Right lobe of liver (tissue), 6 donors: ENCODE measurements around the gene SEC23IP. TPM values are rescaled to one million over a fixed set of nuclear protein-coding genes. Genes with fewer than 3 reads are reported as not detected.
"Not testable (repeated sequence)": the region's sequence is repeated elsewhere in the genome, so short reads cannot be mapped to it uniquely, and the experiment has no call there.

ENCODE experiments used
- ATAC-seq, 4 donors: fragments of 200-7000 bp; cut with Tn5 transposase; one replicate each; pipeline ENCODE4 v1.9.1; 2020; ENCODE audit warnings: mild to moderate bottlenecking in 4 of 4, moderate library complexity in 4 of 4
- DNase-seq, 3 donors: peaks; one replicate each; pipeline ENCODE4 v3.0.0-alpha.2; 2020
- H3K27ac ChIP-seq, 3 donors: fragments of 200-600 bp; one replicate each; pipeline ENCODE4 v1.8.0; 2022
- H3K27me3 ChIP-seq, 2 donors: fragments of 200-600 bp; one replicate each; pipeline ENCODE4 v1.8.0; 2022
- H3K36me3 ChIP-seq, 4 donors: fragments of 200-600 bp; sonication (generic) in 1 of 4; one replicate each; pipeline versions ENCODE4 v1.5.1 to v1.8.0; 2017 to 2022; ENCODE audit warnings: control low read depth in 1 of 4
- H3K4me1 ChIP-seq, 4 donors: fragments of 200-600 bp; sonication (generic) in 1 of 4; one replicate each; pipeline versions ENCODE4 v1.5.1 to v1.8.0; 2017 to 2022; ENCODE audit warnings: control low read depth in 1 of 4
- H3K4me3 ChIP-seq, 3 donors: fragments of 200-600 bp; one replicate each; pipeline ENCODE4 v1.8.0; 2022
- H3K9me3 ChIP-seq, 4 donors: fragments of 200-600 bp; sonication (generic) in 1 of 4; one replicate each; pipeline versions ENCODE4 v1.5.1 to v1.8.0; 2017 to 2022; ENCODE audit warnings: control low read depth in 1 of 4
- CTCF ChIP-seq, 4 donors: fragments of 200-600 bp in 3 of 4; fragments of 450-650 bp in 1 of 4; IDR thresholded peaks; one replicate each; pipeline versions ENCODE4 v1.5.1 to v1.8.0; 2016 to 2022; ENCODE audit warnings: antibody characterized with exemption in 4 of 4, mild to moderate bottlenecking in 2 of 4
- POLR2A ChIP-seq: fragments of 450-650 bp; IDR thresholded peaks from one replicate; pipeline ENCODE4 v1.6.1; 2017; ENCODE audit warnings: antibody characterized with exemption, mild to moderate bottlenecking
- WGBS: methylation state at CpG from one replicate; pipeline ENCODE4 v1.1.6; 2018; ENCODE audit warnings: low coverage, low lambda C conversion rate; ENCODE audit not compliant: insufficient coverage; ENCODE audit errors: missing lambda C conversion rate; 5-methylcytosine and 5-hydroxymethylcytosine counted together
- intact Hi-C, 2 donors: fragments of 100-400 bp; cut with DNase I; formaldehyde crosslinking; loops; one replicate each; pipeline versions ENCODE4 v1.11.2 to v1.14.1; 2022
- total RNA-seq, 6 experiments: library from RNA; depleted of rRNA in 2 of 6; stranded (reverse); fragments of >200 nt in 2 of 6; fragmentation: NEBNext Ultra II Directional in 3 of 6; extraction: Animal tissue kit (Norgen Biotek cat#: 25700) in 3 of 6; gene quantifications; one replicate each; pipeline versions ENCODE4 v1.1.0 to v1.2.4, GENCODE V29; 2016 to 2023
- donor health status: DM: no; HTN: yes; CAD: no.
- donor health status: DM: no; HTN: no; CAD: no.
- donor health status: DM: no; HTN: no; CAD: no.
- donor health status: DM: no; HTN: yes; CAD: no.
- donor health status: DM: no; HTN: yes; CAD: no.

The SEC23IP gene
- total RNA-seq, 6 experiments from 2014 or later = 22.2 to 34.9 (median 29.2) TPM

GRCh38 chr10:119865699-119866240 is 26.8 kb upstream of the SEC23IP start:
- Histone ChIP-seq H3K36me3 (no peaks in the 10 kb centered on the region), H3K9me3 (no peaks in the 10 kb centered on the region), H3K4me1 (peaks cover 0 to 9% (median 2%) of the 10 kb centered on the region in 4 donors), H3K4me3 (no peak overlapping the region), H3K27ac (no peak overlapping the region), H3K27me3 (no peaks in the 10 kb centered on the region)
- intact Hi-C loops = no loop called here
- TF ChIP-seq CTCF (IDR thresholded peaks at IDR 0.05) (no peak), POLR2A (no peak)
- no peak for ATAC-seq
- no peak for DNase-seq
- WGBS = 83% methylated on average over 3 of the region's 6 CpGs

- ATAC-seq (no peak), DNase-seq (no peak)
- H3K9me3 ChIP-seq = no peaks in the 10 kb centered on the region
- no peak overlapping the region for H3K27ac ChIP-seq
- 90% methylated on average over 7 of the region's 7 CpGs for WGBS
- peaks cover 0 to 20% (median 6%) of the 10 kb centered on the region in 4 donors for H3K4me1 ChIP-seq
- H3K27me3 ChIP-seq = no peaks in the 10 kb centered on the region
- H3K36me3 ChIP-seq = no peaks in the 10 kb centered on the region
- H3K4me3 ChIP-seq = no peak overlapping the region
- TF ChIP-seq POLR2A (no peak), CTCF (IDR thresholded peaks at IDR 0.05) (no peak)
- intact Hi-C loops = no loop called here
These were observed 25.2 kb upstream of the SEC23IP start for GRCh38 chr10:119867317-119867716.

- H3K4me3 ChIP-seq, H3K27me3 ChIP-seq, intact Hi-C loops, ATAC-seq, H3K9me3 ChIP-seq, H3K36me3 ChIP-seq, H3K27ac ChIP-seq, DNase-seq: not testable (repeated sequence)
- H3K4me1 ChIP-seq = peaks cover 0 to 20% (median 6%) of the 10 kb centered on the region in 4 donors
- 81% methylated on average over 3 of the region's 4 CpGs for WGBS
These were observed 23.1 kb upstream of the SEC23IP start for GRCh38 chr10:119869398-119869797.

GRCh38 chr10:119871881-119872609 is 20.5 kb upstream of the SEC23IP start:
- Histone ChIP-seq H3K36me3 (no peaks in the 10 kb centered on the region), H3K9me3 (no peaks in the 10 kb centered on the region), H3K27ac (peak overlapping the region; percentile 52 to 80 (median 65)), H3K4me1 (peaks cover 0 to 20% (median 6%) of the 10 kb centered on the region in 4 donors), H3K4me3 (peak overlapping the region; percentile 76 to 96 (median 79)), H3K27me3 (no peaks in the 10 kb centered on the region)
- ATAC-seq (peak; percentile 44 to 59 (median 52)), DNase-seq (peak; percentile 74 to 83 (median 80))
- TF ChIP-seq CTCF (IDR thresholded peaks at IDR 0.05) = no peak
- TF ChIP-seq POLR2A = no peak
- WGBS = 0% methylated on average over 11 of the region's 56 CpGs
- intact Hi-C loops = no loop called here

- peaks cover 0 to 20% (median 6%) of the 10 kb centered on the region in 4 donors for H3K4me1 ChIP-seq
- no peak for DNase-seq
- no peaks in the 10 kb centered on the region for H3K36me3 ChIP-seq
- ATAC-seq = peak in 1 of 4 donors; percentile 11
- WGBS = 0% methylated on average over 2 of the region's 42 CpGs
- TF ChIP-seq POLR2A = peak; percentile 86
- no peak for TF ChIP-seq CTCF (IDR thresholded peaks at IDR 0.05)
- intact Hi-C loops = no loop called here
- H3K27ac ChIP-seq = peak within 1 kb of the TSS; percentile 65 to 80 (median 78)
- peak within 1 kb of the TSS; percentile 76 to 96 (median 79) for H3K4me3 ChIP-seq
- H3K27me3 ChIP-seq = no peaks in the 10 kb centered on the region
- H3K9me3 ChIP-seq = no peaks in the 10 kb centered on the region
These were observed 20.0 kb upstream of the SEC23IP start, which contains the start of gene MCMBP for GRCh38 chr10:119872610-119872859. MCMBP (minus strand) TSS chr10:119872843; CDS start chr10:119872584, 259 bp downstream.
